ENCODE data around the gene LGALS9. TPM values are rescaled to one million over a fixed set of nuclear protein-coding genes. Genes with fewer than 3 reads are reported as not detected.
A peak's percentile ranks its signal among the peaks of the same experiment; 100 is the strongest.
"Not testable (repeated sequence)": the region's sequence is repeated elsewhere in the genome, so short reads cannot be mapped to it uniquely, and the experiment has no call there.

The LGALS9 gene
- total RNA-seq, 1 donor from 2014 or later, result 38.4 TPM

DNA sequence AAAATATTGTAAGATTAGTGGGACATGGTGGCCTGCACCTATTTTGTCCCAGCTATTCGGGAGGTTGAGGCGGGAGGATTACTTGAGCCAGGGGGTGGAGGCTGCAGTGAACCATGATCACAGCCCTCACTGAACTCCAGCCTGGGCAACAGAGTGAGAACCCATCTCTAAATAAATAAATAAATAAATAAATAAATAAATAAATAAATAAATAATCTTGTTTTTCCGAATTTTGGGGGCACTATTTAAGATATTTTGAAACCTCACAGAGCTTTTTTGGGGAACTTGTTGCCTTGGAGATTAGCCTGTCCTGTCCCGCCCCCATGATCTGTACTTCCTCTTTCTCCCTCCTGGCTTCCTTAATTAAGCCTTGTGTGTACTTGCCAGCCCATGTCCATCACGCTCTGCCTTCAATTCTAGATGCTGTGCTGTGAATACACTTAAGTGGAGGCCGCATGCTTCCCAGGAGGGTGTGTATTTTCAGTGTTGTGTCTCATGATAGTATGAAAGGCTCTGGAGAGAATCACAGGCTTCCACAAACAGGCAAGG lies 4.4 kb downstream of the LGALS9 start:
- H3K9me3 Mint-ChIP-seq, result no peaks in the 10 kb centered on the region
- peaks cover 41% of the 10 kb centered on the region for H3K4me1 Mint-ChIP-seq (ENCODE audit: low read depth)
- intact Hi-C loops (cut with micrococcal nuclease), result no loop called here
- H3K27me3 Mint-ChIP-seq (ENCODE audit: insufficient read depth), result no peaks in the 10 kb centered on the region
- H3K36me3 Mint-ChIP-seq (ENCODE audit: low read depth), result peaks cover 19% of the 10 kb centered on the region
- no peak for DNase-seq (ENCODE audit: low spot score)
- H3K27ac Mint-ChIP-seq, result no peak overlapping the region
- H3K4me3 Mint-ChIP-seq, result no peak overlapping the region

DNA sequence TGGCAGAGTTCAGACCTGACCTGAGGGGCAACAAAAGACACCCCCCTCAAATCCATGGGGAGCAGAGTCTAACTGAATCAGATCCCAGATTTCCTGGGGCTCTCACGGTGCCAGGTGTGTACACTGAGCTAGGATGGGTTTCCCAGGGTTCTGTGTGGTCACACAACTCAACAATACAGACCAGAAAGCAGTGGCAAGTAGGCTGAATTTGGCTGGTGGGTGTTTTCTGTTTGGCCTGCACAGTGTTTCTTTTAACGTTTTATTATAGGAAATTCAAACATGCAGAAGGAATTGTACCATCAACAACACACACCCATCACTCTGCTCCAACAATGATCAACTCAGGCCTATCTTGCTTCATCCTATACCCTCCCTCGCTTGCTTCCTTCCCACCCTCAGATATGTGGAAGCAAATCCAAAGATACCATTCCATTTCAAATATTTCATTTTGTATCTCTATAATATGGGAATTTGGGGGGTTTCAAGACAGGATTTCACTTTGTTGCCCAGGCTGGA lies 5.1 kb downstream of the LGALS9 start:
- H3K4me3 Mint-ChIP-seq; intact Hi-C loops (cut with micrococcal nuclease); H3K27me3 Mint-ChIP-seq (ENCODE audit: insufficient read depth); DNase-seq (ENCODE audit: low spot score); H3K9me3 Mint-ChIP-seq: not testable (repeated sequence)
- peaks cover 17% of the 10 kb centered on the region for H3K36me3 Mint-ChIP-seq (ENCODE audit: low read depth)
- peak overlapping the region; percentile 43 for H3K27ac Mint-ChIP-seq
- peaks cover 34% of the 10 kb centered on the region for H3K4me1 Mint-ChIP-seq (ENCODE audit: low read depth)

DNA sequence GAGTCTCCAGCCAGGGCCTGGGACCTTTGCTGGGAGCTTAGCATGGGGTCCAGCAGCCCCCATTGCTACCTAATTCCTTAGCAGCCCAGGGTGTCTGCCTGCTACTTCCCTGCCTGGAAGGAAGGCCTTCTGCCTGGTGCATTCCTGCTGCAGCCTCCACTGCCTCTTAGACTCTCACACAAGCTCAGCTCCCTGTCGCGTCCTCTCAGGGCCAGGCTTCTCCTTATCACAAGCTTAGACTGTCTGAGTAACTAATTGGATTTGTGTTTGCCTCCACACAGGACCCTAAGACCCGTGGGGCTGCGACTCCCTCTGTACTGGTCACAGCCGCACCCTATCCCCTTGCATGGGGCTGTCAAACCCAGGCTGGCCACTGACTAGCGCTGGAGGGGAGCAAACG lies 6.8 kb downstream of the LGALS9 start:
- H3K27ac Mint-ChIP-seq; H3K9me3 Mint-ChIP-seq; H3K4me3 Mint-ChIP-seq; intact Hi-C loops (cut with micrococcal nuclease); DNase-seq (ENCODE audit: low spot score); H3K27me3 Mint-ChIP-seq (ENCODE audit: insufficient read depth): not testable (repeated sequence)
- H3K4me1 Mint-ChIP-seq (ENCODE audit: low read depth), result peaks cover 24% of the 10 kb centered on the region
- peaks cover 20% of the 10 kb centered on the region for H3K36me3 Mint-ChIP-seq (ENCODE audit: low read depth)

DNA sequence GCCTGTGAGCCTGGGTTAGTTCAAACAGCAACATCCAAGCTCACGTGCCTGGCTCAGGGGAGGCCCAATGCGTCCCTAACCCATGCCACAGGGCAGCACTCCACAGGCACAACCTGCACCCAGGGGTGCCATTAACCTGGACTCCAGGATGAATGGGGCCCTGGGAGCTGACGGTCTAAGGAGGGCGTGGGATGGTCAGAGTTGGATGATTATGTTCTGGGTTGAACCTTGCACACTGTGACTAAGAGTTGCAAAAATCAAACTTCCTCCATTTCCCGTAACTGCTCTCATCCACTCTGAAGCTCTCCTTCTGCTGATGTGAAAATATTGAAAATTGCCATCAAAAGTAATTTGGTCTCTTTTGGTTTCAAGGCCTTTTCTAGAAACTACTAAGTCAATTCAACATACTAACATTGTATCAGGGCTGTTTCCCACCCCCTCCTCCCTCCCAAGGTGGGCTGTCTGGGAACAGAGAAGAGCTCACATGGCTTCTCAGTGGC lies 7.5 kb downstream of the LGALS9 start:
- DNase-seq (ENCODE audit: low spot score); H3K27me3 Mint-ChIP-seq (ENCODE audit: insufficient read depth); H3K9me3 Mint-ChIP-seq; H3K4me3 Mint-ChIP-seq; H3K27ac Mint-ChIP-seq; intact Hi-C loops (cut with micrococcal nuclease): not testable (repeated sequence)
- peaks cover 18% of the 10 kb centered on the region for H3K4me1 Mint-ChIP-seq (ENCODE audit: low read depth)
- peaks cover 20% of the 10 kb centered on the region for H3K36me3 Mint-ChIP-seq (ENCODE audit: low read depth)

DNA sequence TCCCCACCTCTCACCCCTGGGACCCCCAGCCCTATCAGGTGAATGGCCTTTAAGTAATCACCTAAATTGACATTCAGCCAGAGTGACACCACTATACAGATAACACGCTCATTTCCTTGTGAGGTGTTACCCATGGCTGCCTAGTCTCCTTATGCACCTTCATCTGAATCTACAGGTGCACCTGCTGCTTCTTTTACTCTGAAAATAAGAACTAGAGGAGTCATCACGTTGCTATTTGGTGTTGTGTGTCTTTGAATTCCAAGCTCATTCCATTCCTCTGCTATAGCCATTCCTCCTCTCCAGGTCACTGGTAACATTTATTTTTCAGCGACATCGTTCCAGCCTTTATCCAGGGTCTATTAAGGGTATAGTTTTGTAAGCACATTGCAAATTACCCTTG lies 9.8 kb downstream of the LGALS9 start:
- no peak overlapping the region for H3K27ac Mint-ChIP-seq
- H3K4me1 Mint-ChIP-seq (ENCODE audit: low read depth), result peaks cover under 1% of the 10 kb centered on the region
- no peak overlapping the region for H3K4me3 Mint-ChIP-seq
- intact Hi-C loops (cut with micrococcal nuclease), result no loop called here
- H3K9me3 Mint-ChIP-seq, result no peaks in the 10 kb centered on the region
- peaks cover 20% of the 10 kb centered on the region for H3K36me3 Mint-ChIP-seq (ENCODE audit: low read depth)
- no peak for DNase-seq (ENCODE audit: low spot score)
- no peaks in the 10 kb centered on the region for H3K27me3 Mint-ChIP-seq (ENCODE audit: insufficient read depth)

DNA sequence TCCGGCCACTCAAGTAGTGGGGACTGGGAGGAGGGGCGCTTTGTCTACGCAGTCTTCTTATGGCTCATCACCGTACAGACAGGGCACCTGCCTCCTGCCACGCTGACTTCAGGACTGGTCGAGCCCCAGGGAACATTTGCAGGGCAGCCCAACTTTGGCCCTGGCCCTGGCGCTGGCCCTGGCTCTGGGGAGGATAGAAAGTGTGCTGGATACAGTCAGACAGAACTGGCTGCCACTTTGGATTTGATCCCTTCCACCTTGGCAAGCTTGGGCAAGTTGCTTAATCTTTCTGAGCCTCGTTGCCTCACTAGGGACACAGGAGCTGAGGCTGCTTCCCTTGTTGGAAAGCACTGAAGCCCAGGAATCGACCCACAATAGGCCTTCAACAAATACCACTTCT lies 13.6 kb downstream of the LGALS9 start:
- H3K36me3 Mint-ChIP-seq (ENCODE audit: low read depth), result peaks cover 28% of the 10 kb centered on the region
- intact Hi-C loops (cut with micrococcal nuclease), result no loop called here
- H3K4me1 Mint-ChIP-seq (ENCODE audit: low read depth), result peaks cover 4% of the 10 kb centered on the region
- H3K4me3 Mint-ChIP-seq, result no peak overlapping the region
- H3K9me3 Mint-ChIP-seq, result no peaks in the 10 kb centered on the region
- H3K27ac Mint-ChIP-seq, result no peak overlapping the region
- DNase-seq (ENCODE audit: low spot score), result no peak
- H3K27me3 Mint-ChIP-seq (ENCODE audit: insufficient read depth), result no peaks in the 10 kb centered on the region

DNA sequence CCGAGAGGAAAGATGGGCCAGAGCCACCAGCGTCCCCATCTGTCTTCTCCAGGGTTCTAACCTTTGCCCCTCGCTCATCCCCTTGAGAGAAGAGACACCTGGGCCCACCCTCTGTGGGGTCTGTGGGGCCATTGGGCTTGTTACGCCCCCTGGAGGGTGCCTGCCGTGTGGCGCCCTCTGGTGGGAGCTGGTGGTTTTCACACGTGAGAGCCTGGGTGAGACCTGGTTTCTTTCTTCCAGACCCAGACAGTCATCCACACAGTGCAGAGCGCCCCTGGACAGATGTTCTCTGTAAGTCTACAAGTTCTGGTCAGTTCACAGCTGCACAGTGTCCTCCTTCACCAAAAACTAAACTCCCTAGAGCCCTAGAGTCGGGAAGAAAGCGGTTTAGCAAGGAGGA lies 14.6 kb downstream of the LGALS9 start:
- H3K9me3 Mint-ChIP-seq; H3K27me3 Mint-ChIP-seq (ENCODE audit: insufficient read depth); H3K4me1 Mint-ChIP-seq (ENCODE audit: low read depth); H3K4me3 Mint-ChIP-seq; DNase-seq (ENCODE audit: low spot score); H3K27ac Mint-ChIP-seq; intact Hi-C loops (cut with micrococcal nuclease): not testable (repeated sequence)
- H3K36me3 Mint-ChIP-seq (ENCODE audit: low read depth), result peaks cover 25% of the 10 kb centered on the region

DNA sequence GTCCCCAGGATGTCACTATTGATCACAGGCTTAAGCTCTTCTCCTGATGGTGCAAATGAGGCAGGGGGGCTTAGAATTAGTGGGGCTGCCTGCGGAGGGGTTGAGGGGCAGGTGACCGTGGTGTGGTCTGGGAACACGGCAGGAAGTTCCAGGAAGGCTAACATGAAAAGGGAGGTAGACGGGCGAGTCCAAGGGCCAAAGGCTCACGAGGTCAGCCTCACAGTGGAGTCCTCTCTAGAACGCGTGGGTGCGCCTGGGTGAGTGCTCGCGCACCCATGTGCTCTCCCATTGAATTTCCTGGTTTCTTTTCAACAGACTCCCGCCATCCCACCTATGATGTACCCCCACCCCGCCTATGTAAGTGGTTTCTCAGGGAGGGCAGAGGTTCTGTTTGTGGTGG lies 15.2 kb downstream of the LGALS9 start:
- H3K27ac Mint-ChIP-seq, result no peak overlapping the region
- no peak overlapping the region for H3K4me3 Mint-ChIP-seq
- no peaks in the 10 kb centered on the region for H3K9me3 Mint-ChIP-seq
- intact Hi-C loops (cut with micrococcal nuclease), result no loop called here
- peaks cover 4% of the 10 kb centered on the region for H3K4me1 Mint-ChIP-seq (ENCODE audit: low read depth)
- no peak for DNase-seq (ENCODE audit: low spot score)
- no peaks in the 10 kb centered on the region for H3K27me3 Mint-ChIP-seq (ENCODE audit: insufficient read depth)
- peaks cover 25% of the 10 kb centered on the region for H3K36me3 Mint-ChIP-seq (ENCODE audit: low read depth)

DNA sequence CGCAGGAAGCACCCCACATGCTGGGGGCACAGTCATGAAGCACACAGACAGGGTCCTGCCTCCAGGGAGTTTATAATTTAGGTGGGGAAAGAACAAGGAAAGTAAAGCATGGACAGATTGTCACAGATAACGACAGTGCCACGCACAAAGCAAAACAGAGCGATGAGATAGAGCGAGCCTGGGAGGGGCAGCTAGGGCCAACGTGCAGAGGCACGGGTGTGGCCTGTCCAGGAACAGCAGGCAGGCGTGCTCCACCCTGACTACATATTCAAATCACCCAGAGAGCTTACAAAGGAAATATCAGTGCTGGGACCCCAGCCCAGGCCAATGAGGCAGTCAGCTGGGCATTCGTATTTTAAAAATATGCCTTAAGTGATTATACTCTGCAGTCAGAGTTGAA lies 16.8 kb downstream of the LGALS9 start:
- H3K27me3 Mint-ChIP-seq (ENCODE audit: insufficient read depth), result no peaks in the 10 kb centered on the region
- peaks cover 12% of the 10 kb centered on the region for H3K4me1 Mint-ChIP-seq (ENCODE audit: low read depth)
- H3K9me3 Mint-ChIP-seq, result no peaks in the 10 kb centered on the region
- no peak for DNase-seq (ENCODE audit: low spot score)
- intact Hi-C loops (cut with micrococcal nuclease), result no loop called here
- H3K4me3 Mint-ChIP-seq, result no peak overlapping the region
- H3K27ac Mint-ChIP-seq, result peak overlapping the region; percentile 15
- H3K36me3 Mint-ChIP-seq (ENCODE audit: low read depth), result peaks cover 21% of the 10 kb centered on the region

DNA sequence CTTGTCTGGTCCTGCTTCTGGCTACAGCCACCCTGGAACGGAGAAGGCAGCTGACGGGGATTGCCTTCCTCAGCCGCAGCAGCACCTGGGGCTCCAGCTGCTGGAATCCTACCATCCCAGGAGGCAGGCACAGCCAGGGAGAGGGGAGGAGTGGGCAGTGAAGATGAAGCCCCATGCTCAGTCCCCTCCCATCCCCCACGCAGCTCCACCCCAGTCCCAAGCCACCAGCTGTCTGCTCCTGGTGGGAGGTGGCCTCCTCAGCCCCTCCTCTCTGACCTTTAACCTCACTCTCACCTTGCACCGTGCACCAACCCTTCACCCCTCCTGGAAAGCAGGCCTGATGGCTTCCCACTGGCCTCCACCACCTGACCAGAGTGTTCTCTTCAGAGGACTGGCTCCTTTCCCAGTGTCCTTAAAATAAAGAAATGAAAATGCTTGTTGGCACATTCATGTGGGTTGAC lies 18.2 kb downstream of the LGALS9 start:
- DNase-seq (ENCODE audit: low spot score); intact Hi-C loops (cut with micrococcal nuclease); H3K27me3 Mint-ChIP-seq (ENCODE audit: insufficient read depth); H3K27ac Mint-ChIP-seq; H3K4me3 Mint-ChIP-seq; H3K9me3 Mint-ChIP-seq: not testable (repeated sequence)
- Mint-ChIP-seq H3K36me3 (ENCODE audit: low read depth) (peaks cover 15% of the 10 kb centered on the region), H3K4me1 (ENCODE audit: low read depth) (peaks cover 12% of the 10 kb centered on the region)

DNA sequence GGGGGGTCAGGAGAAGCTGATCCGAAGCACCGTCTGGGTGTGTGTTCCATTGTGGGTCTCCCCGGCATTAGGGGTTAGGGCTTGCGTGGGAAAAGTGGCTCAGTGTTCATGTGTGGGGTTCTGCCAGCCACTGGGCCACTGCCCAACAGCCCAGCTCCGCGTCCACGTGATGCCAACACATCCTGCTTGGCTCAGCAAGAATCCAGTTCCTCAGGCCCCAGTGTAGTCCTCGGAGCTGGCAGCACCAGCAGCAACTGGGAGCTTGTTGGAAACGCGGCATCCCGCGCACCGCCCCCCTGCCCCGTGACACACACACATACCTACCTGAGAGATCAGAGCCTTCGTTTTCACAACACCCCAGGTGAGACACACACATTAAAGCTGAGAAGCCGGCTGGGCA lies 18.9 kb downstream of the LGALS9 start:
- Mint-ChIP-seq H3K9me3 (no peaks in the 10 kb centered on the region), H3K4me3 (no peak overlapping the region), H3K4me1 (ENCODE audit: low read depth) (peaks cover 16% of the 10 kb centered on the region), H3K27ac (no peak overlapping the region), H3K36me3 (ENCODE audit: low read depth) (peaks cover 14% of the 10 kb centered on the region), H3K27me3 (ENCODE audit: insufficient read depth) (no peaks in the 10 kb centered on the region)
- intact Hi-C loops (cut with micrococcal nuclease), result loop anchor here (10.0 kb wide), 1 partner anchor 265 kb away; no protein-coding TSS in a partner anchor
- DNase-seq (ENCODE audit: low spot score), result no peak

DNA sequence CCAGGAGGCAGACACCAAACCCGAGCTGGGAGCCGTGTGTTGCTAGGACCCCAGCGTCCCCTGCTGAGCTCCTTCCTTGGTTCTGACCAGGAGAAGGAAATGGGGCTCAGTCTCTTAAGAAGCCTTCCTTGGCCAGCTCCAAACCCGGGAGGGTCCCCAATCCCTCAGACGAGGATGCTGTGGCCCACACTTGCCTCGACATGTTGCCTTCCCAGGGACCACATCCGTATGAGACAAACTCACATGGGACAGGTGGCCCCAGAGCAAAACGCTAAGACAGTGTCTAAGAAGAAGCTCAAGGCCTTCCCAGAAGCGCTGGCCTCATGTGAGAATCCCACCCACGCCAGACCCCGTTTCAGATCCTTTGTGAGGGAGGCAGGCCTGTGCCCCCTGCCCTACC lies 19.8 kb downstream of the LGALS9 start:
- Mint-ChIP-seq H3K27me3 (ENCODE audit: insufficient read depth) (no peaks in the 10 kb centered on the region), H3K4me1 (ENCODE audit: low read depth) (peaks cover 17% of the 10 kb centered on the region), H3K36me3 (ENCODE audit: low read depth) (peaks cover 12% of the 10 kb centered on the region), H3K9me3 (no peaks in the 10 kb centered on the region), H3K4me3 (no peak overlapping the region), H3K27ac (no peak overlapping the region)
- intact Hi-C loops (cut with micrococcal nuclease), result loop anchor here (1.0 to 10.0 kb wide), 5 partner anchors 42 to 415 kb away; no protein-coding TSS in a partner anchor
- no peak for DNase-seq (ENCODE audit: low spot score)

DNA sequence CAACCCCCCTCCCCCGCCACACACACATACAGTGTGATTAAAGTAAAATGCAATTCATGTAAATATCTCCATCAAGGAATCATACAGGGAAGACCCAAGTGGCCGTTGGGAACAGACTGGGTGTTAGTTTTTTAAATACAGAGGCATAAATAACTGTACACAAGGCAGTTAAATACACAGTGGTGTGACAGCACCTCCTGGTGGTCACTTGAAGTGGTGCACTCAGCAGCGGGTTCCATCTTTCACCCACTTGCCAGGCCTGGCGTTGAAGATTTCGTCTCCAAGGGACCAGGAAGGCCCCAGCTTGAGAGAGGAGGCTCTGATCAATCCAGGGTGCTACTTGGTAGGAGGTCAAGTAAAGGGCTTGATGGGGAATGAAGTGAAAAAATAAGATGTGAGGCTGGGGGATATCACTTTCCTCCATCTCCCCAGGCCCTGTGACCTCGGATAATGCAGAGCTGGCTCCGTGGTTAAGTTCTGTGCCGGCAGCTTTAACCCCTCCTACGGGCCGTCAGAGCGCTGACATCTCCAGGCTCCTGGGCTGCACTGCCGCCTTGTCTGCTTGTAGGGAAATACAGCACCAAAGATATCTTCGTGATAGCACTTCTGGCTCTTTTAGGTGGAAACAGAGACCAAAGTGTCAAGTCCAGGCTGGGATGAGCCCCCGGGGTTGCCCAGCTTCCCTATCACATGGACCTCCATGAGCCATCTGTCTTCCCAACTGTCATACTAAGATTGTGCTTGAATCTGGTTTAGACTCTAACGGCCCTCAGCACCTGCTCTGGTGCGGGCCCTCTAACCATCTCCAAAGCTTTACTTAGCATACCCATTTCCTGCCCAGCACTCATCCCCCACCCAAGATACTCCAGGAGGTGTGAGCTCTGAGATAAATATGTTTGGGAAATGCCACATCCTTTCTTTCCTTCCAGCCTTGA lies 20.7 kb downstream of the LGALS9 start:
- H3K27ac Mint-ChIP-seq, result no peak overlapping the region
- intact Hi-C loops (cut with micrococcal nuclease), result loop anchor here (1.0 to 10.0 kb wide), 5 partner anchors 42 to 415 kb away; no protein-coding TSS in a partner anchor
- H3K27me3 Mint-ChIP-seq (ENCODE audit: insufficient read depth), result no peaks in the 10 kb centered on the region
- no peaks in the 10 kb centered on the region for H3K9me3 Mint-ChIP-seq
- peaks cover 11% of the 10 kb centered on the region for H3K36me3 Mint-ChIP-seq (ENCODE audit: low read depth)
- no peak overlapping the region for H3K4me3 Mint-ChIP-seq
- DNase-seq (ENCODE audit: low spot score), result peak; percentile 39
- peaks cover 17% of the 10 kb centered on the region for H3K4me1 Mint-ChIP-seq (ENCODE audit: low read depth)
